Tibial artery (tissue), 4 donors: ENCODE data around the gene SIN3A.
"Not testable (repeated sequence)": the region's sequence is repeated elsewhere in the genome, so short reads cannot be mapped to it uniquely, and the experiment has no call there.

ENCODE experiments used
- DNase-seq, 2 donors: peaks; one replicate each; pipeline ENCODE4 v3.0.0-alpha.2; 2019
- H3K27ac ChIP-seq, 2 donors: fragments of 200-600 bp; sonication (generic) in 1 of 2; 1 replicate in 1 of 2; 2 replicates in 1 of 2; pipeline ENCODE4 v1.5.1; 2018 to 2019; ENCODE audit warnings: mild to moderate bottlenecking in 1 of 2
- H3K27me3 ChIP-seq, 2 donors: fragments of 200-600 bp; sonication (generic) in 1 of 2; one replicate each; pipeline versions ENCODE4 v1.5.1 to v1.6.0; 2016 to 2019
- H3K36me3 ChIP-seq, 3 donors: fragments of 200-600 bp; sonication (generic) in 2 of 3; one replicate each; pipeline ENCODE4 v1.5.1; 2016 to 2019; ENCODE audit warnings: mild to moderate bottlenecking in 2 of 3
- H3K4me1 ChIP-seq, 4 donors: fragments of 200-600 bp; sonication (generic) in 2 of 4; 1 replicate in 3 of 4; 2 replicates in 1 of 4; pipeline ENCODE4 v1.5.1; 2016 to 2019
- H3K4me3 ChIP-seq, 2 donors: fragments of 200-600 bp; sonication (generic) in 1 of 2; 1 replicate in 1 of 2; 2 replicates in 1 of 2; pipeline ENCODE4 v1.5.1; 2018 to 2019; ENCODE audit warnings: mild to moderate bottlenecking in 2 of 2
- H3K9me3 ChIP-seq, 3 donors: fragments of 200-600 bp; sonication (generic) in 1 of 3; one replicate each; pipeline ENCODE4 v1.5.1; 2016 to 2019
- intact Hi-C: fragments of 100-400 bp; cut with DNase I; formaldehyde crosslinking; loops from one replicate; pipeline ENCODE4 v1.15.0; 2023; ENCODE audit warnings: low total_unique reads
- TF ChIP-seq, protein P1 (sequence below), 2 experiments: fragments of 200-600 bp in 1 of 2; fragments of 450-650 bp in 1 of 2; IDR thresholded peaks; one replicate each; pipeline ENCODE4 v1.5.1; 2017 to 2019; ENCODE audit warnings: antibody characterized with exemption in 2 of 2, mild to moderate bottlenecking in 1 of 2, moderate library complexity in 1 of 2

SIN3A gene

DNA sequence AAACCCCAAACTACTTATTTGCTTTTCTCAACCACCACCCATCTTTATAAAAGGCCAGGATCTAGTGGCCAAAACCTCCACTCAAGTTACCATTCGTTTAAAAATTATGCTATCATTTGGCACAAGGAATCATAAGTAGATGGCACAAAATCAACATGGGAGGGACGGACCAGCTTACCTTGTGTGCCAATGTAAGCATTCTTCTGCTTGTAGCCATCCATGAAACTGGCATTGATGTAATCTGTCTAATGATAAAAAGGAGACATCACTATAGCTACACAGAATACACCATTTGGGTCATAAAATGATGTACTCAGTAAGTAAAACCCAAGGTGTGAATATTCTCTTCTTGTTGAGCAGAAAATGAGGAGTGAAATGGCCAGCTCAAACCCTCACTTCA is 28.2 kb upstream of the SIN3A start:
- no peak for DNase-seq
- H3K4me1 ChIP-seq, result no peaks in the 10 kb centered on the region
- no peaks in the 10 kb centered on the region for H3K27me3 ChIP-seq
- no peak overlapping the region for H3K4me3 ChIP-seq
- H3K9me3 ChIP-seq, result no peaks in the 10 kb centered on the region
- intact Hi-C loops, result no loop called here
- TF ChIP-seq, protein P1, sequence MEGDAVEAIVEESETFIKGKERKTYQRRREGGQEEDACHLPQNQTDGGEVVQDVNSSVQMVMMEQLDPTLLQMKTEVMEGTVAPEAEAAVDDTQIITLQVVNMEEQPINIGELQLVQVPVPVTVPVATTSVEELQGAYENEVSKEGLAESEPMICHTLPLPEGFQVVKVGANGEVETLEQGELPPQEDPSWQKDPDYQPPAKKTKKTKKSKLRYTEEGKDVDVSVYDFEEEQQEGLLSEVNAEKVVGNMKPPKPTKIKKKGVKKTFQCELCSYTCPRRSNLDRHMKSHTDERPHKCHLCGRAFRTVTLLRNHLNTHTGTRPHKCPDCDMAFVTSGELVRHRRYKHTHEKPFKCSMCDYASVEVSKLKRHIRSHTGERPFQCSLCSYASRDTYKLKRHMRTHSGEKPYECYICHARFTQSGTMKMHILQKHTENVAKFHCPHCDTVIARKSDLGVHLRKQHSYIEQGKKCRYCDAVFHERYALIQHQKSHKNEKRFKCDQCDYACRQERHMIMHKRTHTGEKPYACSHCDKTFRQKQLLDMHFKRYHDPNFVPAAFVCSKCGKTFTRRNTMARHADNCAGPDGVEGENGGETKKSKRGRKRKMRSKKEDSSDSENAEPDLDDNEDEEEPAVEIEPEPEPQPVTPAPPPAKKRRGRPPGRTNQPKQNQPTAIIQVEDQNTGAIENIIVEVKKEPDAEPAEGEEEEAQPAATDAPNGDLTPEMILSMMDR (IDR thresholded peaks at IDR 0.05), result no peak
- H3K27ac ChIP-seq, result no peak overlapping the region
- H3K36me3 ChIP-seq, result peaks cover 7 to 52% (median 46%) of the 10 kb centered on the region in 3 donors

DNA sequence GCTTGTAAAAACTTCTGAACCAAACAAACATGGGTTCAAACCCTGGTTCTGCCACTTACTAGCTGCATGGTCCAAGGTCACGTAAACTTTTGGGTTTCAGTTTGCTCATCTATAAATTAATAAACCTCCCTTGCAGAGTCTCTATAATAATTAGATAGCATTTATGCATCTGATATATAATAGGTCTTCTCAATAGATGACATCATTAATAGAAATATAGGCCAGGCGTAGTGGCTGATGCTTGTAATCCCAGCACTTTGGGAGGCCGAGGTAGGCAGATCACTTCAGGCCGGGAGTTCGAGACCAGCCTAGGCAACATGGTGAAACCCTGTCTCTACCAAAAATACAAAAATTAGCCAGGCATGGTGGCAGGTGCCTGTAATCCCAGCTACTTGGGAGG is 25.6 kb upstream of the SIN3A start:
- H3K36me3 ChIP-seq, result peaks cover 11 to 60% (median 50%) of the 10 kb centered on the region in 3 donors
- H3K27me3 ChIP-seq, H3K27ac ChIP-seq, H3K4me1 ChIP-seq, H3K9me3 ChIP-seq, DNase-seq, H3K4me3 ChIP-seq, intact Hi-C loops: not testable (repeated sequence)

DNA sequence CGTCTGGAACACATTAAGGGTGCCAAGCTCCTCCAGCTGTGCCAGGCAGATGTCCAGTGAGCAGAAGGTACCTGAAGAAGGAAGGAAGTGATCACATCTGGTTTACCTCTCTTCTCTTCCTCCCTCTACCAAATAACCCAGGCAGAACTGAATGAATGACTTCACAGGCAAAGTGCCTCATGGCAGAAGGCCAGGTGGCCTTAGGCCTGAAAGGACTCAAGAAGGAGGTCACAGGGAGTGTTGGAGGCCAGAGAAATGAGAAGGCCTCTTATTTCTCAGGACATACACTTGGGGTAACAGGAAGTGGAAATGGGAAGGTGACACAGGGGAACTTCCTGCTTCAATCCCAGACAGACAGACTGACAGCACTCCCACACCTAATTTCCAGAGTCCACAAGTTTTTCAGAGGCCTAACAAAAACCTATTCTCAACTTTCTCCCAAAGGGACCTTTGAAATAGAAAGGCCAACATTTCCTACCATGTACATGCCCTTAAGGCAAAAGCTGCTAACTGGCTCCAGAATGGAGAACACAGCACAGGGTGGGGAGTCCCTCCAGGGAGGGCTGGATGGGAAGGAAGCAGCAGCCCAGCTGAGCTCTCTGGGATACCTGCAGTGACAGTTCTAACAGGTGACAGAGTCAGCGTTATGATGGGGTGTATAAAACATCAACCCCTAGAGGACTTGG is 17.6 kb upstream of the SIN3A start:
- H3K27ac ChIP-seq, result no peak overlapping the region
- intact Hi-C loops, result no loop called here
- no peak overlapping the region for H3K4me3 ChIP-seq
- TF ChIP-seq, protein P1 (IDR thresholded peaks at IDR 0.05), result no peak
- H3K27me3 ChIP-seq, result no peaks in the 10 kb centered on the region
- no peak for DNase-seq
- H3K4me1 ChIP-seq, result no peaks in the 10 kb centered on the region
- H3K36me3 ChIP-seq, result peaks cover 33 to 73% (median 69%) of the 10 kb centered on the region in 3 donors
- no peaks in the 10 kb centered on the region for H3K9me3 ChIP-seq

DNA sequence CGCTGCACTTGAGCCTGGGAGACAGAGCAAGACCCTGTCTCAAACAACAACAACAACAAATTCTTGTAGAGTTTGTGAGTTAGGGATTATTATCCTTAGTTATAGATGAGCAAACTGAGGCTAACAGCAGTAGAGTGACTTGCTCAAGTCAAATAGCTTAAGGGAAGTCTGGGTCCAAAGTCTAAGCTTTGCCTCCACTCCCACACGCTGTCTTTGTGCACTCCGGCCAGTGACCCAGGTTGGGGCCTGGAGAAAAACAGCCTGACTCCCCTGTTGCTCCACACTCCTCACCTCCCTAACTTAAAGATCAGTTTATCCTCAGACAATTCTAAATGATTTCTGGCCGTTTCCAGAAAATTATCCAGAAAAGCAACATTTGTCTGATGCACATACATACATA is 9.2 kb upstream of the SIN3A start:
- no peak for DNase-seq
- Histone ChIP-seq H3K27me3 (no peaks in the 10 kb centered on the region), H3K9me3 (no peaks in the 10 kb centered on the region), H3K4me3 (no peak overlapping the region), H3K4me1 (peaks cover 0 to 27% (median 12%) of the 10 kb centered on the region in 4 donors), H3K27ac (no peak overlapping the region), H3K36me3 (no peaks in the 10 kb centered on the region)
- intact Hi-C loops, result no loop called here
- TF ChIP-seq, protein P1 (IDR thresholded peaks at IDR 0.05), result no peak

DNA sequence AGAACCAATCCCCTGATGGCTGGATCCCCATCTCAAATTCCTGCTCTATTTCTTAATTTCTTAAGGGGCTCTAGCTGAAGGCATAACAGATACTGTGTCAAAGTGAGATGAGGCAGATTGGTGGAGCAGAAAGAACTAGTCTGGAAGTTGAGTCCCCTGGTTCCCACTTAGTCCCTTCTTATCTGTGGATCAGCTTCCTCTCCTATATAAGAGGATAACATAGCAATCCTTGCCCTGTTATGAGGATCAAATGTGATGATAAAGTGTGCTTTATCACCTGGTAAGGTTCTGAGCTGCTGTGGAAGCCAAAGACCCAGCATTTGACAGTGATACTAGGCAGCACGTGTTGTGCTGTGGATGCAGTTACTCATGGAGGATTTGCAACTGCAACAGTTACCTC is 8.1 kb upstream of the SIN3A start:
- DNase-seq, result no peak
- Histone ChIP-seq H3K27ac (no peak overlapping the region), H3K36me3 (no peaks in the 10 kb centered on the region), H3K4me1 (peaks cover 0 to 27% (median 12%) of the 10 kb centered on the region in 4 donors), H3K9me3 (no peaks in the 10 kb centered on the region), H3K4me3 (no peak overlapping the region), H3K27me3 (no peaks in the 10 kb centered on the region)
- TF ChIP-seq, protein P1 (IDR thresholded peaks at IDR 0.05), result no peak
- intact Hi-C loops, result loop anchor here (5.0 kb wide), 2 partner anchors 92 to 113 kb away; partner anchors contain the start of gene MAN2C1

DNA sequence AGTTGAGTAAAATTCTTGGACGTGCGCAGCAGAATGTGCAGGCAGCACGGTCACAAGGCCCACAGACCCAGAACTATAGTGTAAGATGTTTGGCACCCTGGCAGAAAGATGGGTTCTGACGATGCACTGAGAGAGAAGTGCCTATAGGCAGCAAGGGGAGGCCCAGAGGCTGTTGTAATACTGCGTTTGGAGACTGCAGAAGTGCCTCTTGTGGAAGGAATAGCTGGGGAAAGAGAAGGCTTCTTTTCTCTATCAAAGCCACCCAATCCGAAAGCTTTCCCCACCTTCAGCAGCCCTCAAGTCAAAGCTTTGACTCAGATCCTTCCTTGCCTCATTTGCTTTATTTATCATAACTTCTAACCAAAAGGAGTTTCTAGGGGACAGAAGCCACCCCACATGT is 5.2 kb upstream of the SIN3A start:
- Histone ChIP-seq H3K9me3 (no peaks in the 10 kb centered on the region), H3K27ac (peak overlapping the region; percentile 89 to 96), H3K36me3 (no peaks in the 10 kb centered on the region), H3K4me1 (peaks cover 0 to 23% (median 15%) of the 10 kb centered on the region in 4 donors), H3K27me3 (no peaks in the 10 kb centered on the region), H3K4me3 (no peak overlapping the region)
- intact Hi-C loops, result loop anchor here (5.0 kb wide), 2 partner anchors 89 to 116 kb away; partner anchors contain the start of gene MAN2C1
- peak in 1 of 2 donors; percentile 41 for DNase-seq
- TF ChIP-seq, protein P1 (IDR thresholded peaks at IDR 0.05), result no peak
